Neuronal stem cell (in vitro differentiated cells): ENCODE results near the gene THNSL1.

Source experiments
- DNase-seq: peaks from one replicate; pipeline ENCODE4 v3.0.0-alpha.2; 2013; ENCODE audit warnings: low spot score
- H2AFZ ChIP-seq: one replicate; pipeline ENCODE4 v1.6.1; 2013; ENCODE audit warnings: mild to moderate bottlenecking, low read length, inconsistent platforms
- H2AK5ac ChIP-seq: 2 replicates; pipeline ENCODE4 v1.6.1; 2013; ENCODE audit warnings: low read depth, mild to moderate bottlenecking, inconsistent platforms, low read length, moderate library complexity, mixed read lengths
- H2BK120ac ChIP-seq: 2 replicates; pipeline ENCODE4 v1.6.1; 2013; ENCODE audit warnings: low read depth, mild to moderate bottlenecking, inconsistent platforms, low read length, moderate library complexity, mixed read lengths
- H2BK12ac ChIP-seq: one replicate; pipeline ENCODE4 v1.6.1; 2013; ENCODE audit warnings: low read length, inconsistent platforms
- H2BK15ac ChIP-seq: 2 replicates; pipeline ENCODE4 v1.6.1; 2013; ENCODE audit warnings: mild to moderate bottlenecking, low read length, inconsistent platforms, mixed read lengths
- H2BK5ac ChIP-seq: one replicate; pipeline ENCODE4 v1.6.1; 2013; ENCODE audit warnings: inconsistent platforms, mild to moderate bottlenecking, low read length, moderate library complexity
- H3K14ac ChIP-seq: one replicate; pipeline ENCODE4 v1.6.1; 2013; ENCODE audit warnings: low read length, inconsistent platforms
- H3K18ac ChIP-seq: 2 replicates; pipeline ENCODE4 v1.6.1; 2013; ENCODE audit warnings: low read length, inconsistent platforms
- H3K23ac ChIP-seq: 2 replicates; pipeline ENCODE4 v1.6.1; 2013; ENCODE audit warnings: low read depth, mild to moderate bottlenecking, mixed read lengths, low read length, inconsistent platforms; ENCODE audit not compliant: poor library complexity
- H3K27ac ChIP-seq: replicated peaks from 3 replicates; pipeline ENCODE4 v1.5.1; 2013; ENCODE audit warnings: low read length, inconsistent platforms
- H3K27me3 ChIP-seq, 3 experiments: 2 replicates each; pipeline ENCODE4 v1.6.1; 2013; ENCODE audit warnings: low read length in 3 of 3, mild to moderate bottlenecking in 2 of 3, inconsistent platforms in 1 of 3, low read depth in 1 of 3, mixed read lengths in 1 of 3, moderate library complexity in 1 of 3; ENCODE audit not compliant: control insufficient read depth in 3 of 3, insufficient read depth in 3 of 3
- H3K36me3 ChIP-seq, 2 donors: replicated peaks in 1 of 2; 2 replicates each; pipeline ENCODE4 v1.6.1; 2013; ENCODE audit warnings: low read length in 2 of 2; ENCODE audit not compliant: control insufficient read depth in 2 of 2, insufficient read depth in 2 of 2
- H3K4ac ChIP-seq: 2 replicates; pipeline ENCODE4 v1.6.1; 2013; ENCODE audit warnings: inconsistent platforms, mild to moderate bottlenecking, low read length, moderate library complexity
- H3K4me1 ChIP-seq, 2 donors: 1 replicate in 1 of 2; 2 replicates in 1 of 2; pipeline ENCODE4 v1.6.1; 2013; ENCODE audit warnings: low read length in 2 of 2, low read depth in 1 of 2; ENCODE audit not compliant: control insufficient read depth in 2 of 2, insufficient read depth in 1 of 2
- H3K4me2 ChIP-seq: one replicate; pipeline ENCODE4 v1.6.1; 2013; ENCODE audit warnings: mild to moderate bottlenecking, low read length, inconsistent platforms; ENCODE audit not compliant: insufficient read depth, poor library complexity, severe bottlenecking
- H3K4me3 ChIP-seq, 2 donors: 2 replicates each; pipeline ENCODE4 v1.5.1; 2013; ENCODE audit warnings: low read length in 2 of 2, mild to moderate bottlenecking in 2 of 2, inconsistent platforms in 1 of 2, moderate library complexity in 1 of 2
- H3K79me1 ChIP-seq: one replicate; pipeline ENCODE4 v1.6.1; 2013; ENCODE audit warnings: low read depth, mild to moderate bottlenecking, inconsistent platforms, low read length, moderate library complexity
- H3K9ac ChIP-seq: one replicate; pipeline ENCODE4 v1.6.1; 2013; ENCODE audit warnings: mild to moderate bottlenecking, low read depth, low read length, inconsistent platforms; ENCODE audit not compliant: poor library complexity
- H3K9me3 ChIP-seq, 2 donors: replicated peaks in 1 of 2; 2 replicates each; pipeline versions ENCODE3 to v1.6.1; 2013; ENCODE audit warnings: low read length in 2 of 2, mild to moderate bottlenecking in 2 of 2, inconsistent platforms in 1 of 2, low read depth in 1 of 2, mixed read lengths in 1 of 2, moderate library complexity in 1 of 2; ENCODE audit not compliant: control insufficient read depth in 2 of 2, insufficient read depth in 1 of 2
- H4K8ac ChIP-seq: one replicate; pipeline ENCODE4 v1.6.1; 2013; ENCODE audit warnings: low read depth, mild to moderate bottlenecking, inconsistent platforms, low read length, moderate library complexity
- H4K91ac ChIP-seq: one replicate; pipeline ENCODE4 v1.6.1; 2013; ENCODE audit warnings: low read length, low read depth, mild to moderate bottlenecking, inconsistent platforms; ENCODE audit not compliant: poor library complexity
- WGBS, 2 donors: extraction: QIAGEN DNeasy Blood & Tissue Kit; methylation state at CpG; one replicate each; pipeline ENCODE4 v1.1.7; 2013; ENCODE audit warnings: missing lambda C conversion rate in 2 of 2, mixed read lengths in 1 of 2; ENCODE audit not compliant: insufficient read length in 2 of 2, insufficient replicate concordance in 1 of 2; ENCODE audit errors: extremely low coverage in 2 of 2; 5-methylcytosine and 5-hydroxymethylcytosine counted together

Gene THNSL1

GRCh38 chr10:25063644-25064043 is 47.2 kb downstream of the THNSL1 start:
- no peak overlapping the region for H3K4me3 ChIP-seq
- no peaks in the 10 kb centered on the region for H3K36me3 ChIP-seq
- H2BK15ac ChIP-seq, result no peak overlapping the region
- no peak overlapping the region for H3K23ac ChIP-seq
- H2BK5ac ChIP-seq, result no peak overlapping the region
- no peak overlapping the region for H3K27ac ChIP-seq
- H3K4me2 ChIP-seq, result no peak overlapping the region
- no peak overlapping the region for H2BK120ac ChIP-seq
- no peak overlapping the region for H2AFZ ChIP-seq
- no peak overlapping the region for H4K8ac ChIP-seq
- WGBS, 2 donors, result no CpG with 5 or more reads among the region's 8 CpGs
- H2BK12ac ChIP-seq, result no peak overlapping the region
- DNase-seq, result no peak
- H3K27me3 ChIP-seq, result no peaks in the 10 kb centered on the region
- no peak overlapping the region for H3K18ac ChIP-seq
- no peak overlapping the region for H3K9ac ChIP-seq
- no peaks in the 10 kb centered on the region for H3K79me1 ChIP-seq
- H3K4me1 ChIP-seq, result peaks cover 3 to 6% of the 10 kb centered on the region in 2 donors
- no peak overlapping the region for H3K4ac ChIP-seq
- H2AK5ac ChIP-seq, result no peak overlapping the region
- no peaks in the 10 kb centered on the region for H3K9me3 ChIP-seq
- no peak overlapping the region for H3K14ac ChIP-seq
- no peak overlapping the region for H4K91ac ChIP-seq

GRCh38 chr10:25064401-25064800 is 48.0 kb downstream of the THNSL1 start:
- no peak overlapping the region for H3K23ac ChIP-seq
- H2AK5ac ChIP-seq, result no peak overlapping the region
- H2BK5ac ChIP-seq, result no peak overlapping the region
- H3K4me2 ChIP-seq, result no peak overlapping the region
- H2BK120ac ChIP-seq, result no peak overlapping the region
- no peak for DNase-seq
- H4K8ac ChIP-seq, result no peak overlapping the region
- no peak overlapping the region for H3K4me3 ChIP-seq
- no peaks in the 10 kb centered on the region for H3K27me3 ChIP-seq
- WGBS, 2 donors, result no CpG with 5 or more reads among the region's 2 CpGs
- H3K18ac ChIP-seq, result no peak overlapping the region
- no peak overlapping the region for H3K9ac ChIP-seq
- H2BK15ac ChIP-seq, result no peak overlapping the region
- H2AFZ ChIP-seq, result no peak overlapping the region
- H3K36me3 ChIP-seq, result no peaks in the 10 kb centered on the region
- H4K91ac ChIP-seq, result no peak overlapping the region
- H3K27ac ChIP-seq, result no peak overlapping the region
- no peaks in the 10 kb centered on the region for H3K79me1 ChIP-seq
- H3K4ac ChIP-seq, result no peak overlapping the region
- peaks cover 3 to 6% of the 10 kb centered on the region in 2 donors for H3K4me1 ChIP-seq
- no peak overlapping the region for H2BK12ac ChIP-seq
- H3K9me3 ChIP-seq, result no peaks in the 10 kb centered on the region
- no peak overlapping the region for H3K14ac ChIP-seq

DNA sequence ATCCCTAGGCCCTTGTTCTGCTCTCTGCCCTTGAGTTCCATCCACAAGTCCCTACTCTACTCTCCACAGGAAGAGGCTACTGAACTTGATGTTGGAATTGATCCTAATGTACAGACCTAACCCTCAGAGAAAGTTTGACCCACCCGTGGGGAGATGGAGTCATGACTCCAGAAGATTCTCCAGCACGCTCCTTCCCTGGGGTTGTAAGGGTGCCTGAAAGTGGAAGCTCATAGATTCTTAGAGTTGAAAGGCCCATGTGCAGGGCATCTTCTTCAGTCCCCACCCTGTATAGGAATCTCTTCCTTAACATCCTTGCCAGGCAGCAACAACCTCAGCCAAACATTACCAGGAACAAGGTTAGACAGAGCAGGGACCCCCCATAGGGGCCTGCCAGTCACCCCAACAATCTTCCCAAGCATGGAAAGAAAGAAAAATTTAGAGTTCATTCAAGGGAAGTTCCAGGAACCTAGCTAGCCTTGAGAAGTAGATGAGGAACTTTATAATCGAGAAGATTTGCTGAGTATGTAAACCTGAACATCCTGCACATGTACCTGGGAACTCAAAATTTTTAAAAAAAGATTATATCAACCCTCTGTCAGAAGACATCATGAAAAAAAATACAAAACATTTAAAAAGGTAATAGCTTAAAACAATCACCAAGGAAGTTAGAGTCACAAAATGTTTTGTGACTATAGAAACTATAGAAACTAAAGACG is 49.5 kb downstream of the THNSL1 start:
- H3K79me1 ChIP-seq, result no peaks in the 10 kb centered on the region
- H2AK5ac ChIP-seq, result no peak overlapping the region
- no peak overlapping the region for H4K8ac ChIP-seq
- H3K27ac ChIP-seq, result no peak overlapping the region
- no peak overlapping the region for H3K9ac ChIP-seq
- no peak for DNase-seq
- H2BK15ac ChIP-seq, result no peak overlapping the region
- no peak overlapping the region for H2BK120ac ChIP-seq
- H3K14ac ChIP-seq, result no peak overlapping the region
- H3K27me3 ChIP-seq, result no peaks in the 10 kb centered on the region
- no peak overlapping the region for H3K4ac ChIP-seq
- H2AFZ ChIP-seq, result no peak overlapping the region
- no peak overlapping the region for H2BK5ac ChIP-seq
- H3K18ac ChIP-seq, result no peak overlapping the region
- H3K4me1 ChIP-seq, result peaks cover 3 to 6% of the 10 kb centered on the region in 2 donors
- no peak overlapping the region for H4K91ac ChIP-seq
- no CpG with 5 or more reads among the region's 4 CpGs for WGBS, 2 donors
- no peak overlapping the region for H3K4me3 ChIP-seq
- H2BK12ac ChIP-seq, result no peak overlapping the region
- no peak overlapping the region for H3K4me2 ChIP-seq
- H3K36me3 ChIP-seq, result no peaks in the 10 kb centered on the region
- H3K9me3 ChIP-seq, result no peaks in the 10 kb centered on the region
- no peak overlapping the region for H3K23ac ChIP-seq

DNA sequence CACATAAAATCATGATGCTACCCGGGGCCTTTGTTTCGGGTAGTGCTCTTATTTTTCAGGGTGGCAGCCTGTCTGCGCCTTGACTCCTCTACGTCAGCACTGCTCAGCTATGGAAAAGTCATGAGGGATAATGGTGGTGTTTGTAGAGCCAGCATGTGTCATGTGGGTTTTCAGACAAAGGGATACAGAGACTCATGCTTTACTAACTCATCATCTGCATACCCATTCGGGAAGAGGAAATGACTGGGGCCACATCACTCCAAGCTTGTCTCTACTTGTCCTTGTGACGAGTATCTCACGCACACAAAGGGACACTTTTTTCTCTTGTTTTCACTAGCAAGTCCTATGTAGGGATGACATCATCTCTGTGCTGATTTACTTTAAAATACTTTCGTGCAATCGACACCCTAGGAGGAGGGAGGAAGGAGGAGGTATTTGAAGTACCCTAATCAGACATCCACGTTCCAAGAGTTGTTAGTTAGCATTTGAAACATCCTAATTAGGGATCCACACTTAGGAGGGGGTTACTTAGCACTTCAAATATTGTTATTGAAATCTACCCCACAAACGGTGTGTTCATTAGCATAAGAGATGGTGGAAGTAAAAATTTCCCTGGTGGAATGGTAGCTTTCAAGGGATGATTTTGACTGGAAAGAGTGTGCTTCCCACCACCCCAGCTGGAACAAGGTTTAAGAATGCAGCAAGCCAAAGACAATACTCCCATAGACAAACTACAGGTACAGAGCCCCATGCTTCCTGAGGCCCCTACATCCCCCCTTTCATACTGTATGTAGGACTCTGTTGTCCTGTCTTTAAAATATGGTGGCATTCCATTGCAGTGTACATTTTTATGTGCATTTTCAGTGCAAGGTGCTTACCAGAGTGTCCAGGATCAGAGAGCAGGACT is 52.0 kb downstream of the THNSL1 start:
- Histone ChIP-seq H3K9ac (no peak overlapping the region), H3K9me3 (no peaks in the 10 kb centered on the region), H3K23ac (no peak overlapping the region), H2BK5ac (no peak overlapping the region), H3K4me2 (no peak overlapping the region), H2BK12ac (no peak overlapping the region), H4K8ac (no peak overlapping the region), H2BK120ac (no peak overlapping the region), H3K27me3 (no peaks in the 10 kb centered on the region), H2BK15ac (no peak overlapping the region), H3K36me3 (no peaks in the 10 kb centered on the region), H3K14ac (no peak overlapping the region), H3K4ac (no peak overlapping the region), H3K18ac (peak overlapping the region; percentile 55), H2AFZ (peak overlapping the region; percentile 72), H3K79me1 (no peaks in the 10 kb centered on the region), H3K27ac (no peak overlapping the region), H3K4me1 (peaks cover 3 to 6% of the 10 kb centered on the region in 2 donors), H4K91ac (no peak overlapping the region), H2AK5ac (no peak overlapping the region), H3K4me3 (no peak overlapping the region)
- DNase-seq, result no peak
- no CpG with 5 or more reads among the region's 11 CpGs for WGBS, 2 donors
